HepG2 (cell line): ENCODE measurements around the gene WDR82.

Experiments used
- NCOR1 ChIP-seq: fragments of 200-600 bp; sonication (generic); IDR thresholded peaks from 2 replicates; pipeline ENCODE4 v1.7.0; 2017; ENCODE audit warnings: antibody characterized with exemption, low read length, borderline replicate concordance
- RXRA ChIP-seq: sonication (generic); formaldehyde crosslinking; IDR thresholded peaks from 2 replicates; pipeline ENCODE4 v1.5.1; 2020; ENCODE audit warnings: missing genetic modification reagents
- ZNF274 ChIP-seq: sonication (generic); formaldehyde crosslinking; IDR thresholded peaks from 2 replicates; pipeline ENCODE4 v1.5.1; 2020; ENCODE audit warnings: mild to moderate bottlenecking, missing genetic modification reagents
- TF ChIP-seq, protein P1 (sequence below): sonication (generic); formaldehyde crosslinking; IDR thresholded peaks from 2 replicates; pipeline ENCODE4 v1.5.0; 2020; ENCODE audit warnings: mild to moderate bottlenecking, missing genetic modification reagents, moderate library complexity

DNA sequence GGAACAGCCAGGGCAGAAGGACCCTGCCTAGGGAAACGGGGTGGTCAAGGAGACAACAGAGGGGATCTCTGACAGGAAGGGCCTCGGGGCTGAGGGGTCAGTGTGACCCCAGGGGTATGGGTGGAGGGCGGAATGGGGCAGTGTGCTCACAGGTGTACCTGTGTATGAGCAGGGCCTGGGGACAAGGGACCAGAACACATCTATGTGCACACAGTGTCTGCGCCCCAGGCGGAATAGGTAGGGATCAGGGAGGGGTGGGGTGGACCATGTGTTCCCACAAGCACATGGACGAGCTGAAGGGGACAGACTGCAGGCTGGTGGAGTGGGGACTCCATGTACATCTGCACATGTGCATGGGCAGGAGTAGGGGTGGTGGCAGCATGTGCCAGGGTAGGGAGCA lies 48.0 kb downstream of the WDR82 start:
- TF ChIP-seq, protein P1, sequence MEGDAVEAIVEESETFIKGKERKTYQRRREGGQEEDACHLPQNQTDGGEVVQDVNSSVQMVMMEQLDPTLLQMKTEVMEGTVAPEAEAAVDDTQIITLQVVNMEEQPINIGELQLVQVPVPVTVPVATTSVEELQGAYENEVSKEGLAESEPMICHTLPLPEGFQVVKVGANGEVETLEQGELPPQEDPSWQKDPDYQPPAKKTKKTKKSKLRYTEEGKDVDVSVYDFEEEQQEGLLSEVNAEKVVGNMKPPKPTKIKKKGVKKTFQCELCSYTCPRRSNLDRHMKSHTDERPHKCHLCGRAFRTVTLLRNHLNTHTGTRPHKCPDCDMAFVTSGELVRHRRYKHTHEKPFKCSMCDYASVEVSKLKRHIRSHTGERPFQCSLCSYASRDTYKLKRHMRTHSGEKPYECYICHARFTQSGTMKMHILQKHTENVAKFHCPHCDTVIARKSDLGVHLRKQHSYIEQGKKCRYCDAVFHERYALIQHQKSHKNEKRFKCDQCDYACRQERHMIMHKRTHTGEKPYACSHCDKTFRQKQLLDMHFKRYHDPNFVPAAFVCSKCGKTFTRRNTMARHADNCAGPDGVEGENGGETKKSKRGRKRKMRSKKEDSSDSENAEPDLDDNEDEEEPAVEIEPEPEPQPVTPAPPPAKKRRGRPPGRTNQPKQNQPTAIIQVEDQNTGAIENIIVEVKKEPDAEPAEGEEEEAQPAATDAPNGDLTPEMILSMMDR: no peak
- no peak for TF ChIP-seq RXRA
- TF ChIP-seq NCOR1: no peak
- TF ChIP-seq ZNF274: no peak
